ENCODE results near the gene BTBD6. TPM values are rescaled to one million over a fixed set of nuclear protein-coding genes. Genes with fewer than 3 reads are reported as not detected.

BTBD6 gene
- total and polyA plus RNA-seq, 2 donors (not counting 3 experiments of a cell fraction or from before 2014, with no cell fraction given), result 63.1 to 65.0 TPM

GRCh38 chr14:105292826-105293711, 44.7 kb downstream of the BTBD6 start:
- H3K4me2 ChIP-seq (ENCODE audit: insufficient read depth, low read length), result peak overlapping the region; percentile 6
- H2AFZ ChIP-seq (ENCODE audit: low read depth, low read length), result no peak overlapping the region
- no peaks in the 10 kb centered on the region for H4K20me1 ChIP-seq (replicated peaks; ENCODE audit: control insufficient read depth, extremely low read depth, insufficient read depth, low read length)
- CTCF ChIA-PET, result interaction anchor here (0.6 to 1.0 kb wide), 4 partner anchors 7 to 203 kb away, joined by 3 to 6 read pairs (median 4); partner anchors contain the start of genes BRF1 and BTBD6
- BruUV-seq (replicated peaks), result no TSS peak
- FAIRE-seq (peak; percentile 87), DNase-seq (ENCODE audit: low read depth, low spot score) (peak; percentile 64)
- intact Hi-C loops (cut with micrococcal nuclease), result loop anchor here (2.0 kb wide), 1 partner anchor 60 kb away; no protein-coding TSS in a partner anchor
- no peaks in the 10 kb centered on the region for H3K9me3 ChIP-seq (replicated peaks; ENCODE audit: control insufficient read depth, insufficient read depth, low read length)
- H3K36me3 ChIP-seq (ENCODE audit: control insufficient read depth in 2 of 2, extremely low read depth in 1 of 2, insufficient read depth in 2 of 2, low read length in 2 of 2), result no peaks in the 10 kb centered on the region
- peaks cover 40% of the 10 kb centered on the region for H3K79me2 ChIP-seq (ENCODE audit: control insufficient read depth, insufficient read depth, low read length)
- no peaks in the 10 kb centered on the region for H3K27me3 ChIP-seq (ENCODE audit: control insufficient read depth in 2 of 2, insufficient read depth in 2 of 2, low read length in 2 of 2)
- POLR2A ChIA-PET, result interaction anchor here (0.6 kb wide), 1 partner anchor 81 kb away, joined by 4 read pairs; no protein-coding TSS in a partner anchor
- peaks cover 27% of the 10 kb centered on the region for H3K4me1 ChIP-seq (ENCODE audit: control insufficient read depth, extremely low read depth, insufficient read depth, low read length)
- no peak overlapping the region for H3K4me3 ChIP-seq (replicated peaks in 1 of 3; ENCODE audit: insufficient read depth in 1 of 3, low read depth in 1 of 3, low read length in 3 of 3)
- dilution Hi-C loops (cut with MboI; ENCODE audit: extremely low pct_ligation_motif_present, low sequenced_read_pairs), result no loop called here
- no peaks in the 10 kb centered on the region for H3K9me1 ChIP-seq (replicated peaks; ENCODE audit: control insufficient read depth, extremely low read depth, insufficient read depth, low read length)
- H3K27ac ChIP-seq (ENCODE audit: insufficient read depth, low read depth, low read length), result peak overlapping the region; percentile 46
- no peak for TF ChIP-seq EZH2 (IDR thresholded peaks at IDR 0.05; ENCODE audit: borderline replicate concordance, low read depth, low read length, severe bottlenecking)
- TF ChIP-seq GATA2 (IDR thresholded peaks at IDR 0.05; ENCODE audit: insufficient read depth, insufficient read length, low read depth, low read length), result no peak
- TF ChIP-seq JUN (IDR thresholded peaks at IDR 0.05; ENCODE audit: borderline replicate concordance, insufficient read depth, insufficient read length, low read depth), result peak; percentile 3
- TF ChIP-seq POLR2A (IDR thresholded peaks at IDR 0.05; ENCODE audit: low read depth, low read length), result no peak
- no peak for TF ChIP-seq MAX (IDR thresholded peaks at IDR 0.05; ENCODE audit: insufficient read depth, insufficient read length)
- peak; percentile 47 for TF ChIP-seq POLR2AphosphoS5 (IDR thresholded peaks at IDR 0.05; ENCODE audit: insufficient read depth, low read depth, low read length)
- peak; percentile 42 for TF ChIP-seq FOS (IDR thresholded peaks at IDR 0.05; ENCODE audit: borderline replicate concordance, insufficient read depth, low read length)
- peak overlapping the region; percentile 19 for H3K9ac ChIP-seq (replicated peaks; ENCODE audit: extremely low read depth, insufficient read depth, low read length)
